ENCODE results near the gene OBP2A. TPM values are rescaled to one million over a fixed set of nuclear protein-coding genes. Genes with fewer than 3 reads are reported as not detected.

The OBP2A gene
- total and polyA plus RNA-seq, 3 donors from 2014 or later: 11.8 to 19.0 (median 13.9) TPM

DNA sequence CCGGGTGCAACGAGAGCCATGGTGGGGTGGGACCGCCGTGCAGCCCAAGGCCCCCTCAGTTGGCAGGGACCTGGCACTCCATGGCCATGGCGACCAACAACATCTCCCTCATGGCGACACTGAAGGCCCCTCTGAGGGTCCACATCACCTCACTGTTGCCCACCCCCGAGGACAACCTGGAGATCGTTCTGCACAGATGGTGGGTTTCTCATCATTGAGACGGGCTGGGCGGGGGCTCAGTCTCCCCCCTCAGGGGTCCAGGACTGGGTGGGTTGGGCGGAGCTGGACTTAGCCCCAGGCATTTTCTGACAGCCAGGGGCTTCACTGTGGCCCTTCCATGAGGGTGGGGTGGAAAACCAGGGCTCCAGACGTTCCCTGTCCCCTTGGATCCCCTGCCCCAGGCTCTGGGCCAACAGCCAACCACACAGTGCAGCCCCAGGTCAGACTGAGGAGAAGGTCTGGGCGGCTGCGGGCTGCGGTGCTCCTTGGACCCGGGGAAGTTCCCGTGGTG is 16.4 kb downstream of the OBP2A start:
- intact Hi-C loops (cut with DNase I; ENCODE audit: low total_unique reads): no loop called here
- Histone ChIP-seq H3K9me3 (no peaks in the 10 kb centered on the region), H3K27ac (no peak overlapping the region), H3K27me3 (no peaks in the 10 kb centered on the region), H3K4me3 (no peak overlapping the region), H3K4me1 (no peaks in the 10 kb centered on the region), H3K36me3 (ENCODE audit: low read depth, missing control alignments) (no peaks in the 10 kb centered on the region)
- no peak for TF ChIP-seq POLR2A (IDR thresholded peaks at IDR 0.05)
- TF ChIP-seq, protein P1, sequence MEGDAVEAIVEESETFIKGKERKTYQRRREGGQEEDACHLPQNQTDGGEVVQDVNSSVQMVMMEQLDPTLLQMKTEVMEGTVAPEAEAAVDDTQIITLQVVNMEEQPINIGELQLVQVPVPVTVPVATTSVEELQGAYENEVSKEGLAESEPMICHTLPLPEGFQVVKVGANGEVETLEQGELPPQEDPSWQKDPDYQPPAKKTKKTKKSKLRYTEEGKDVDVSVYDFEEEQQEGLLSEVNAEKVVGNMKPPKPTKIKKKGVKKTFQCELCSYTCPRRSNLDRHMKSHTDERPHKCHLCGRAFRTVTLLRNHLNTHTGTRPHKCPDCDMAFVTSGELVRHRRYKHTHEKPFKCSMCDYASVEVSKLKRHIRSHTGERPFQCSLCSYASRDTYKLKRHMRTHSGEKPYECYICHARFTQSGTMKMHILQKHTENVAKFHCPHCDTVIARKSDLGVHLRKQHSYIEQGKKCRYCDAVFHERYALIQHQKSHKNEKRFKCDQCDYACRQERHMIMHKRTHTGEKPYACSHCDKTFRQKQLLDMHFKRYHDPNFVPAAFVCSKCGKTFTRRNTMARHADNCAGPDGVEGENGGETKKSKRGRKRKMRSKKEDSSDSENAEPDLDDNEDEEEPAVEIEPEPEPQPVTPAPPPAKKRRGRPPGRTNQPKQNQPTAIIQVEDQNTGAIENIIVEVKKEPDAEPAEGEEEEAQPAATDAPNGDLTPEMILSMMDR (IDR thresholded peaks at IDR 0.05): no peak
- DNase-seq: no peak
- 85 to 90% methylated on average over 13 to 17 of the region's 17 CpGs for WGBS, 2 donors

DNA sequence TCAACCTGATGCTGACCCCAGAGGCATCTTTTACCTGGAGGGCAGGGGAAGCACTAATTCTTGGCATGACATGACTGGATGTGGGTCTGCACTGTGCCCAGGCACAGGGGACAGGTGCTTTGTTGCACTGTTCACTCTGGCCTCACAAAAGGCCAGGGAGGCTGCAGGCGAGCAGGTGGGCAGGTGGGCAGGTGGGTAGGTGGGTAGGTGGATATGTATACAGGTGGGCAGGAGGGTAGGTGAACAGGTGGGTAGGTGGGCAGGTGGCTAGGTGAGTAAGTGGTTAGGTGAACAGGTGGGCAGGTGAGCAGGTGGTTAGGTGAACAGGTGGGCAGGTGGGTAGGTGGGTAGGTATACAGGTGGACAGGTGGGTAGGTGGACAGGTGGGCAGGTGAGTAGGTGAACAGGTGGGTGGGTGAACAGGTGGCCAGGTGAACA is 17.1 kb downstream of the OBP2A start:
- H3K9me3 ChIP-seq: no peaks in the 10 kb centered on the region
- no peak overlapping the region for H3K27ac ChIP-seq
- no peak for DNase-seq
- H3K4me3 ChIP-seq: no peak overlapping the region
- WGBS, 2 donors: 87 to 100% methylated on average over 1 of the region's 1 CpG
- H3K36me3 ChIP-seq (ENCODE audit: low read depth, missing control alignments): no peaks in the 10 kb centered on the region
- TF ChIP-seq, protein P1 (IDR thresholded peaks at IDR 0.05): no peak
- no peak for TF ChIP-seq POLR2A (IDR thresholded peaks at IDR 0.05)
- intact Hi-C loops (cut with DNase I; ENCODE audit: low total_unique reads): no loop called here
- no peaks in the 10 kb centered on the region for H3K4me1 ChIP-seq
- H3K27me3 ChIP-seq: no peaks in the 10 kb centered on the region

DNA sequence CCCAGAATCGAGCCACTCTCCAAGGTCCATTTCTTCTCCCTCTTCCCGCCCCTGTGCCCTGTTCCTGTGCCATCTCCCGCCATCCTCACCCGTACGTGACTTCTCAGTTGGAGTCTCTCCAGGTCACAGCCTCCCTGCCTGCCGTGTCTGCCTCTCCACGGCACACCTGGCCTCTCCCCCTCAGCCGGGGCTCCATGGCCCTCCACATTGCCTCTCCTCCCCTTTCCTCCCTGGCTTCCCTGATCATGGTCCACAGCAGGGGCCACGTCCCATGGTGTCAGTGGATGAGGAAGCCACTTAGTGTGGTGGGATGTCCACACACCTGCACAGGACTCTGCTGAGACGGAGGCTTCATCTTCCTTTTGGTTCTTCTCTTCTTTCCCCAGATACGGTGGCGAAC is 17.9 kb downstream of the OBP2A start:
- intact Hi-C loops (cut with DNase I; ENCODE audit: low total_unique reads): no loop called here

DNA sequence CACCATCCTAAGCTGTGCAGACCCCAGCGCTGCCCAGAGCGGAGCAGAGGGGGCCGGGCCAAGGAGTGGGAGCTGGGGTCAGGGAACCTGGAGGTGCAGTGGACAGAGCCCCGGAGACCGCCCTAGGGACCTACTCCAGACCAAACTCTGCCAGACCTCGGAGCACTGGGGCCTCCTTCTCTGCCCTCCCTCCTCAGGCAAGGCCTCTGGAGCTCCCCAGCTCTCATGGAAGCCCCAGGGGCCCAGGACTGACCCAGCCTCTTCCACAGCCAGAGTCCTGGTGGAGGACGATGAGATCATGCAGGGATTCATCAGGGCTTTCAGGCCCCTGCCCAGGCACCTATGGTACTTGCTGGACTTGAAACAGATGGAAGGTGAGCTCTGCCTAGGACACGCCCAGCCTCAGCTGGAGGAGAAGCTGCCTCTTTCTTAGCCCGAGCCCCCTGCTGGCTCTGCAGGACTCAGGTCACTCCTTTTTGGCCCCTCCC is 19.3 kb downstream of the OBP2A start:
- H3K27me3 ChIP-seq: no peaks in the 10 kb centered on the region
- DNase-seq: no peak
- H3K4me3 ChIP-seq: no peak overlapping the region
- no peaks in the 10 kb centered on the region for H3K36me3 ChIP-seq (ENCODE audit: low read depth, missing control alignments)
- intact Hi-C loops (cut with DNase I; ENCODE audit: low total_unique reads): no loop called here
- H3K4me1 ChIP-seq: no peaks in the 10 kb centered on the region
- 75 to 76% methylated on average over 2 to 9 of the region's 9 CpGs for WGBS, 2 donors
- no peak overlapping the region for H3K27ac ChIP-seq
- H3K9me3 ChIP-seq: no peaks in the 10 kb centered on the region
- TF ChIP-seq, protein P1 (IDR thresholded peaks at IDR 0.05): no peak
- no peak for TF ChIP-seq POLR2A (IDR thresholded peaks at IDR 0.05)

More for the DNA sequence above, 17.9 kb downstream of the OBP2A start:
- TF ChIP-seq POLR2A (IDR thresholded peaks at IDR 0.05): no peak
- TF ChIP-seq, protein P1 (IDR thresholded peaks at IDR 0.05): no peak
- WGBS, 2 donors: 61 to 67% methylated on average over 12 of the region's 12 CpGs
- H3K4me3 ChIP-seq: no peak overlapping the region
- no peaks in the 10 kb centered on the region for H3K9me3 ChIP-seq
- H3K27ac ChIP-seq: no peak overlapping the region
- H3K36me3 ChIP-seq (ENCODE audit: low read depth, missing control alignments): no peaks in the 10 kb centered on the region
- no peaks in the 10 kb centered on the region for H3K4me1 ChIP-seq
- no peak for DNase-seq
- no peaks in the 10 kb centered on the region for H3K27me3 ChIP-seq

DNA sequence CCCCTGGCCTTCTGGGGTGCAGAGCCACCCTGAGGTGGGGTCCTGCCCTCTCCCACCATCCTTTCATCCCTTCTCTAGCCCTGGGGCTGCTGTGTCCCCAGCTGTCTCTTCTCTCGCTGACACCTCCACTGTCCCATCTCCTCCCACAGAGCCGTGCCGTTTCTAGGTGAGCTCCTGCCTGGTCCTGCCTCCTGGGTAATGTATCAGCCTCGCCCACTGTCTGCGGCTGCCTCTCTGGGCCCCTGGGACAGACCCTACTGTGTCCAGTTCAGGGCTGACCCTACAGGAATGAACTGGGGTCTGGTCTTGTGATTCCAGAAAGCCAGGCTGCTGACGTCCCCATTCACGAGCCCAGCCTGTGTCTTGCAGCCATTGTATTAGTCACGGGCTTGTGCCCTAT is 19.7 kb downstream of the OBP2A start:
- no peak for DNase-seq
- H3K27ac ChIP-seq: no peak overlapping the region
- no peaks in the 10 kb centered on the region for H3K27me3 ChIP-seq
- H3K36me3 ChIP-seq (ENCODE audit: low read depth, missing control alignments): no peaks in the 10 kb centered on the region
- H3K4me1 ChIP-seq: no peaks in the 10 kb centered on the region
- intact Hi-C loops (cut with DNase I; ENCODE audit: low total_unique reads): no loop called here
- H3K9me3 ChIP-seq: no peaks in the 10 kb centered on the region
- no peak for TF ChIP-seq POLR2A (IDR thresholded peaks at IDR 0.05)
- TF ChIP-seq, protein P1 (IDR thresholded peaks at IDR 0.05): no peak
- H3K4me3 ChIP-seq: no peak overlapping the region
- WGBS, 2 donors: 62 to 74% methylated on average over 8 of the region's 8 CpGs
